C4-2B (cell line): ENCODE data around the gene ROPN1.
"Not testable (repeated sequence)": the region's sequence is repeated elsewhere in the genome, so short reads cannot be mapped to it uniquely, and the experiment has no call there.

Experiments used
- H3K27ac ChIP-seq: fragments of 450-650 bp; 2 replicates; pipeline ENCODE4 v1.5.1; 2017
- ZFX ChIP-seq: fragments of 450-650 bp; IDR thresholded peaks from 2 replicates; pipeline ENCODE4 v1.6.1; 2017
- TF ChIP-seq, protein P1 (sequence below): fragments of 450-650 bp; conservative IDR thresholded peaks from 2 replicates; pipeline ENCODE4 v1.5.1; 2017; ENCODE audit warnings: mild to moderate bottlenecking

Gene ROPN1

DNA sequence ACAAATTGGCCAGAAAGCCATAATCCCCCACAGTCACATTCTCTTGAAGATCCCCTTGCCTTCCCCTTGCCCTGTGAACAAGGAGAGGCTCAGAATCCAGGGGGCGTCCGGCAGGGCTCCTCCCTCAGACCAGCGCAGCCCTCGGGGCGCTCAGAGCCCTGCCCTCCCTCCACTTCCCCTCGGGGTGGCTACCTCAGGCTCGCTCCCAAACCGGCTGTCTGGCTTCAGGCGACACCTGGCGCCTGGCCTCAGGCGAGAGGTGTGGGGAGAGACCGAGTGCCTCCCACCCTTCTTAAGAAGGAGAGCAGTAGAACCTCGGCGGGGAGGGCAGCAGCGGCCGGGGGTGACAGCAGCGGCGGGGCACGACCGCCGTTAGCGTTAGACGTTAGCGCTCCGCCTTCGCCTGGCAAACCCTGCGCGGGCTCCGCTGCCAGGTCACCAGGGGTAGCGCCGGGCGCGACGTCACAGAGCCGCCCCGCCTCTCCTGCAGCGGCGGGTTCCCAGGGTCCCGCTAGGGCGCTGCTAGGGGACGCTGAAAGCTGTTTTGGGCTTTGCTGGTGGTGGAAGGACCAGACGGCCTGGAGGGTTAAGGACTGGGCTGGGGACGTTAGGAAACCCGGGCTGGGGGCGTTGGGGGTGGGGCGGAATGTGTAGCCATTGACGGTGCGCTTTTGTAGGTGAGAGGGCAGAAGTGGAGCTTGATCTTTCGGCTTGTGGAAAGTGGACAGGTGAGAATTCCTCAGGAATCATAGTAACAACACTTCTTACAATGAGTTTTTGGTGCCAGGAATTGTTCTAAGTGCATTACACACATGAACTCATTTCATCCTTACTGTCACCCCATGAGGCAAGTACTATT lies at the start of gene ROPN1:
Gene ROPN1, minus strand, starts transcription at position 395 of the 859 bp plus-strand sequence. CDS start 11,643 bp downstream, outside the sequence.
- peak within 1 kb of the TSS; percentile 58; the same call in 1 of the 2 replicates for H3K27ac ChIP-seq

DNA sequence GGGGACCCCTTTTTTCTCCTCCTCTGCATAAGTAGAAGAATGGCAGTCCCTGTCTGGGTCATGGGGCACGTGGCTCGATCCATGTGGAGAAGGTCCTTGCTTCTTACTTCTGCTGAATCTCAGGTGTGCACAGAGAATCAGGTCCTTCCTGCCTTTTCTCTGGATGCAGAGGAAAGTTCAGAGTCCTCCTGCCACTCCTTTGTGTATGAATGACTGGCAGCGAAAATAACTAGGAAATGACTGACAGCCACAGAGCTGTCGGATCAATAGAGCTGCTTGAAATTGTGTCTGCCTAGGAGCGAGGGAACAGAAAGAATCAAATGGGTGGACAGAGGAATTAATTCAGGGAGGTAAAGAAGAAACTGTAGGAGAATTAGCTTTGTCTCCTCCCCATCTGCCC lies 49.6 kb upstream of the ROPN1 start:
- no peak for TF ChIP-seq ZFX
- TF ChIP-seq, protein P1, sequence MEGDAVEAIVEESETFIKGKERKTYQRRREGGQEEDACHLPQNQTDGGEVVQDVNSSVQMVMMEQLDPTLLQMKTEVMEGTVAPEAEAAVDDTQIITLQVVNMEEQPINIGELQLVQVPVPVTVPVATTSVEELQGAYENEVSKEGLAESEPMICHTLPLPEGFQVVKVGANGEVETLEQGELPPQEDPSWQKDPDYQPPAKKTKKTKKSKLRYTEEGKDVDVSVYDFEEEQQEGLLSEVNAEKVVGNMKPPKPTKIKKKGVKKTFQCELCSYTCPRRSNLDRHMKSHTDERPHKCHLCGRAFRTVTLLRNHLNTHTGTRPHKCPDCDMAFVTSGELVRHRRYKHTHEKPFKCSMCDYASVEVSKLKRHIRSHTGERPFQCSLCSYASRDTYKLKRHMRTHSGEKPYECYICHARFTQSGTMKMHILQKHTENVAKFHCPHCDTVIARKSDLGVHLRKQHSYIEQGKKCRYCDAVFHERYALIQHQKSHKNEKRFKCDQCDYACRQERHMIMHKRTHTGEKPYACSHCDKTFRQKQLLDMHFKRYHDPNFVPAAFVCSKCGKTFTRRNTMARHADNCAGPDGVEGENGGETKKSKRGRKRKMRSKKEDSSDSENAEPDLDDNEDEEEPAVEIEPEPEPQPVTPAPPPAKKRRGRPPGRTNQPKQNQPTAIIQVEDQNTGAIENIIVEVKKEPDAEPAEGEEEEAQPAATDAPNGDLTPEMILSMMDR: no peak
- H3K27ac ChIP-seq: no peak overlapping the region

GRCh38 chr3:124037326-124037725 lies 45.4 kb upstream of the ROPN1 start:
- no peak for TF ChIP-seq ZFX
- TF ChIP-seq, protein P1: no peak
- H3K27ac ChIP-seq: no peak overlapping the region

DNA sequence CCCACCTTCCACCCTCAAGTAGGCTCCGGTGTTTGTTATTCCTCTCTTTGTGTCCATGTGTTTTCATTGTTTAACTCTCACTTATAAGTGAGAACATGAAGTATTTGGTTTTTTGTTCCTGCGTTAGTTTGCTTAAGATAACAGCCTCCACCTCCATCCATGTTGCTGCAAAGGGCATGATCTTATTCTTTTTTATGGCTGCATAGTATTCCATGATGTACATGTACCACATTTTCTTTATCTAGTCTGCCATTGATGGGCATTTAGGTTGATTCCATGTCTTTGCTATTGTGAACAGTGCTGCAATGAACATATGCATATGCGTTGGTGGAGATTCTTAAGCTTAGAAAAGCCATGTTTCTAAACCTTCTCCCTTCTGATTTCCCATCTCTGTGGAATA lies 44.3 kb upstream of the ROPN1 start:
- not testable (repeated sequence) for H3K27ac ChIP-seq

DNA sequence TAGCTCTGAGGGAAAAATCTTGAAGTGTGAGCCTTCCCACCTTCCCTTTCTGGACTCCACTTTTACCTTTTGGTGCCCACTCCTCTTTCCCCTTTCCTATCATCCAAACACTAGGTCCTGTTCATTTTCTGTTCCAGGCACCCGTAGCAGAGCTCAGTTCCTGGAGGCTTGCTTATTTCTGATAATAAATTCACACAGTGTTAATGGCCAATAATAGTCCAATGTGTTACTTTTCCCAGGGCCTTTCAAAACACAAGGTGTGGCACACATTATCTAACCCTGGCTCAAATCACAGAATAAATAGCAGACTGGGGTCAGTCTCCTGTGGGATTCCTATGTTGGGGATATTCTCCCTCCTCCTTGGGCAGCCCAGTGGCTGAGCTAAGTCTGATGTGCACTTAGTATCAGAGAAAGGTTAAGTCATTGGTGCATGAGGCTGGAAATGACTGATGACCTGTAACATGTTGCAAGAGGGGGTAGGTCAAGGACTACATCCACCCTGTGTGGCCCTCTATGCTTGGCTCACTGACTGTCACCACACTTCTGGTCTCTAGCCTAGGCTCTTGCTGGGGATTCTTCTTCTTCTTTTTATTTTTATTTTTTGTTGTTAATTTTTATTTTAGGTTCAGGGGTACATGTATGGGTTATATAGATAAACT lies 43.7 kb upstream of the ROPN1 start:
- H3K27ac ChIP-seq: no peak overlapping the region
- TF ChIP-seq, protein P1: no peak
- TF ChIP-seq ZFX: no peak

GRCh38 chr3:124034844-124035152 lies 42.9 kb upstream of the ROPN1 start:
- TF ChIP-seq, protein P1: no peak
- no peak for TF ChIP-seq ZFX
- no peak overlapping the region for H3K27ac ChIP-seq

DNA sequence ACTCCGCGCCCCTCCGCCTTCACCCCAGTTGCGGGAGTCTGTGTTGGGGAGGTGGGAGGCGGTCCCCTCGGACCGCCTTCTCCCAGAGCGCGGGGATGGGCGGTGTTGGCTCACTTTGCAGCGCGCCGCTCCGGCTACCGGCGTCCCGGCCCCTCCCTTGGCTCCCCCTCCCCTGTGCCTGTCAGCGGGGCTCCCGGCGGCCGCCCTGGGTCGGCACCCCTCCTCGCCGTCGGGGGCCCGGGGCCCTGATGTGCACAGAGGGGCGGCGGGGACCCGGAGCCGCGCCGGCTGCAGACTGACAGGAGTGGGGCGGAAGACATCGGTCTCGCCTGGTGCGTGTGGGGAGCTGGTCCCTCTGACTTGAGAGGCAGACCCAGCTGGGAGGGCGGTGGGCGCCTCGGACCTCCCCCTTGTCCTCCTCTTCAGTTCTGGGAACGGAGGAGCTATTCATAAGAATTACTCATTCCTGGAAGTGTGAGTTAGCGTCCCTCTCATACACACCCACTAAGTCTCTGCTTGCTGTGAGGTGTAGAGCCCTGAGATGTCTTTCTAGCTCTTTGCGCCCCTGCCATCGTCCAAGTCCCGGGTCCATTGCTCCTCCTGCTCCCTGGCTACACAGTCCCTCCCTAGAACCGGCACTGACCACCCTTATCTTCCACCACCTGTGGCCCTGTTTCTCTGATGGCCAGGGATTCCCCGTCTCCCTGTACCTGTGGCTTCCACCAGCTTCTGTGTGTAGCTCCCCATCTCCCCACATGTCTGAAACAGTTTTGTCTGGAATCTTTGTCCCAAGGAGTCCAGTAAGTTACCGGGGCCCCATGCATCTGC lies 42.3 kb upstream of the ROPN1 start:
- TF ChIP-seq ZFX: no peak
- TF ChIP-seq, protein P1: no peak

More for the DNA sequence above, 42.3 kb upstream of the ROPN1 start:
- peak overlapping the region; percentile 77; the same call in 1 of the 2 replicates for H3K27ac ChIP-seq
